RWPE2 (cell line): ENCODE data around the gene IRF2BPL.
A peak's percentile ranks its signal among the peaks of the same experiment; 100 is the strongest.

ENCODE experiments used
- ATAC-seq: fragments of 200-7000 bp; cut with Tn5 transposase; 3 replicates; pipeline ENCODE4 v1.9.1; 2021; ENCODE audit warnings: low read depth
- DNase-seq: peaks from one replicate; pipeline ENCODE4 v3.0.0-alpha.2; 2020; ENCODE audit warnings: low spot score
- H3K27ac ChIP-seq: fragments of 450-650 bp; 2 replicates; pipeline ENCODE4 v1.5.1; 2017; ENCODE audit warnings: mild to moderate bottlenecking; ENCODE audit not compliant: poor library complexity, severe bottlenecking
- H3K27me3 ChIP-seq: fragments of 250-450 bp; sonication (Bioruptor Pico); 2 replicates; pipeline ENCODE4 v1.5.1; 2021; ENCODE audit warnings: mild to moderate bottlenecking, moderate library complexity; ENCODE audit not compliant: insufficient read depth, poor library complexity, severe bottlenecking
- H3K36me3 ChIP-seq: fragments of 250-450 bp; sonication (Bioruptor Pico); 2 replicates; pipeline ENCODE4 v1.5.1; 2020; ENCODE audit warnings: low read depth, mild to moderate bottlenecking, moderate library complexity
- H3K4me1 ChIP-seq: fragments of 250-450 bp; sonication (Bioruptor Pico); 2 replicates; pipeline ENCODE4 v1.5.1; 2021; ENCODE audit warnings: mild to moderate bottlenecking, moderate library complexity; ENCODE audit not compliant: insufficient read depth, poor library complexity, severe bottlenecking
- H3K4me3 ChIP-seq: fragments of 250-450 bp; sonication (Bioruptor Pico); 2 replicates; pipeline ENCODE4 v1.5.1; 2021; ENCODE audit warnings: mild to moderate bottlenecking, moderate library complexity; ENCODE audit not compliant: severe bottlenecking
- H3K9me3 ChIP-seq: fragments of 250-450 bp; sonication (Bioruptor Pico); 2 replicates; pipeline ENCODE4 v1.5.1; 2021; ENCODE audit warnings: mild to moderate bottlenecking, moderate library complexity; ENCODE audit not compliant: severe bottlenecking
- CTCF ChIP-seq: fragments of 450-650 bp; IDR thresholded peaks from one replicate; pipeline ENCODE4 v1.5.1; 2017; ENCODE audit warnings: mild to moderate bottlenecking, moderate library complexity; ENCODE audit not compliant: poor library complexity, severe bottlenecking

Gene IRF2BPL

GRCh38 chr14:77037938-77038568 lies 9.5 kb upstream of the IRF2BPL start:
- Histone ChIP-seq H3K9me3 (no peaks in the 10 kb centered on the region), H3K4me1 (peaks cover 62% of the 10 kb centered on the region), H3K4me3 (no peak overlapping the region), H3K27me3 (no peaks in the 10 kb centered on the region), H3K27ac (peak overlapping the region; percentile 93), H3K36me3 (no peaks in the 10 kb centered on the region)
- TF ChIP-seq CTCF, result no peak
- ATAC-seq (no peak), DNase-seq (no peak)

GRCh38 chr14:77037215-77037937 lies 8.9 kb upstream of the IRF2BPL start:
- DNase-seq (no peak), ATAC-seq (no peak)
- H3K27me3 ChIP-seq, result no peaks in the 10 kb centered on the region
- peaks cover 61% of the 10 kb centered on the region for H3K4me1 ChIP-seq
- no peak for TF ChIP-seq CTCF
- H3K27ac ChIP-seq, result peak overlapping the region; percentile 93
- H3K4me3 ChIP-seq, result no peak overlapping the region
- H3K9me3 ChIP-seq, result no peaks in the 10 kb centered on the region
- H3K36me3 ChIP-seq, result no peaks in the 10 kb centered on the region

GRCh38 chr14:77036484-77037214 lies 8.1 kb upstream of the IRF2BPL start:
- peak overlapping the region; percentile 93 for H3K27ac ChIP-seq
- DNase-seq, result no peak
- ATAC-seq, result no peak
- H3K4me3 ChIP-seq, result no peak overlapping the region
- no peaks in the 10 kb centered on the region for H3K36me3 ChIP-seq
- no peaks in the 10 kb centered on the region for H3K9me3 ChIP-seq
- peaks cover 61% of the 10 kb centered on the region for H3K4me1 ChIP-seq
- H3K27me3 ChIP-seq, result no peaks in the 10 kb centered on the region
- no peak for TF ChIP-seq CTCF

- TF ChIP-seq CTCF, result no peak
- no peak for ATAC-seq
- DNase-seq, result no peak
- no peaks in the 10 kb centered on the region for H3K9me3 ChIP-seq
- peak overlapping the region; percentile 98 for H3K27ac ChIP-seq
- no peak overlapping the region for H3K4me3 ChIP-seq
- peaks cover 58% of the 10 kb centered on the region for H3K4me1 ChIP-seq
- H3K36me3 ChIP-seq, result no peaks in the 10 kb centered on the region
- H3K27me3 ChIP-seq, result no peaks in the 10 kb centered on the region
These were observed 6.8 kb upstream of the IRF2BPL start for GRCh38 chr14:77035267-77035666.
